Measurements from ENCODE around the gene LSR.

Gene LSR

GRCh38 chr19:35269438-35270117, 20.8 kb downstream of the LSR start (continued):
- TF ChIP-seq ZNF335 (tag by site-specific recombination; conservative IDR thresholded peaks at IDR 0.05) (peak; percentile 53), ZNF776 (tag by site-specific recombination; IDR thresholded peaks at IDR 0.05; ENCODE audit: borderline replicate concordance) (no peak)

- peak overlapping the region; percentile 100; the same call in 1 of the 2 replicates for H3K27ac ChIP-seq (ENCODE audit: extremely low read depth, low read depth, low read length)
- CTCF ChIA-PET, result interaction anchor here (0.7 to 2.5 kb wide), 20 partner anchors 10 to 337 kb away, joined by 3 to 21 read pairs (median 4); partner anchors contain the start of gene HAMP
- peaks cover 20% of the 10 kb centered on the region for H3K4me1 ChIP-seq (ENCODE audit: control insufficient read depth, insufficient read depth, low read length)
- H3K36me3 ChIP-seq (ENCODE audit: control insufficient read depth in 2 of 2, insufficient read depth in 1 of 2, low read length in 2 of 2), result peaks cover 62 to 68% of the 10 kb centered on the region in 2 experiments
- no peak overlapping the region for H3K4me3 ChIP-seq (ENCODE audit: low read depth, low read length)
- no peaks in the 10 kb centered on the region for H3K9me3 ChIP-seq (ENCODE audit: control insufficient read depth, insufficient read depth, low read depth, low read length)
- POLR2A ChIA-PET, result interaction anchor here (1.4 to 2.5 kb wide), 3 partner anchors 10 to 129 kb away, joined by 3 to 17 read pairs (median 3); no protein-coding TSS in a partner anchor
- TF ChIP-seq ZBTB17 (tag by site-specific recombination; IDR thresholded peaks at IDR 0.05) (0 out of 2 replicates have a peak, but pooled peaks have one; percentile 6), ZNF146 (tag by site-specific recombination; IDR thresholded peaks at IDR 0.05) (no peak)
These were observed 21.6 kb downstream of the LSR start for GRCh38 chr19:35270381-35270811.

- CTCF ChIA-PET, result interaction anchor here (0.7 to 1.6 kb wide), 4 partner anchors 24 to 224 kb away, joined by 3 to 8 read pairs (median 6); no protein-coding TSS in a partner anchor
- no peak for TF ChIP-seq ZNF2 (tag by site-specific recombination; IDR thresholded peaks at IDR 0.05)
- Histone ChIP-seq H3K36me3 (ENCODE audit: control insufficient read depth in 2 of 2, insufficient read depth in 1 of 2, low read length in 2 of 2) (peaks cover 64 to 68% of the 10 kb centered on the region in 2 experiments), H3K27ac (ENCODE audit: extremely low read depth, low read depth, low read length) (no peak overlapping the region), H3K9me3 (ENCODE audit: control insufficient read depth, insufficient read depth, low read depth, low read length) (no peaks in the 10 kb centered on the region), H3K4me1 (ENCODE audit: control insufficient read depth, insufficient read depth, low read length) (peaks cover 14% of the 10 kb centered on the region), H3K4me3 (ENCODE audit: low read depth, low read length) (no peak overlapping the region)
- POLR2A ChIA-PET, result no interaction called here
These were observed 22.7 kb downstream of the LSR start for GRCh38 chr19:35271546-35271945.

- POLR2A ChIA-PET, result interaction anchor here (0.6 kb wide), 1 partner anchor 9 kb away, joined by 3 read pairs; no protein-coding TSS in a partner anchor
- Histone ChIP-seq H3K4me1 (ENCODE audit: control insufficient read depth, insufficient read depth, low read length) (peaks cover 7% of the 10 kb centered on the region), H3K9me3 (ENCODE audit: control insufficient read depth, insufficient read depth, low read depth, low read length) (no peaks in the 10 kb centered on the region), H3K27ac (ENCODE audit: extremely low read depth, low read depth, low read length) (peak overlapping the region; percentile 22; the same call in 1 of the 2 replicates), H3K36me3 (ENCODE audit: control insufficient read depth in 2 of 2, insufficient read depth in 1 of 2, low read length in 2 of 2) (peaks cover 66 to 73% of the 10 kb centered on the region in 2 experiments), H3K4me3 (ENCODE audit: low read depth, low read length) (no peak overlapping the region)
- CTCF ChIA-PET, result interaction anchor here (0.7 to 1.5 kb wide), 4 partner anchors 35 to 223 kb away, joined by 3 to 8 read pairs (median 6); no protein-coding TSS in a partner anchor
- TF ChIP-seq HOXD13 (CRISPR knock-in tag; IDR thresholded peaks at IDR 0.05; ENCODE audit: borderline replicate concordance), result peak; percentile 42; the same call in 1 of the 2 replicates
- TF ChIP-seq ZNF223 (tag by site-specific recombination; IDR thresholded peaks at IDR 0.05), result no peak
These were observed 23.4 kb downstream of the LSR start for GRCh38 chr19:35272122-35272719.

DNA sequence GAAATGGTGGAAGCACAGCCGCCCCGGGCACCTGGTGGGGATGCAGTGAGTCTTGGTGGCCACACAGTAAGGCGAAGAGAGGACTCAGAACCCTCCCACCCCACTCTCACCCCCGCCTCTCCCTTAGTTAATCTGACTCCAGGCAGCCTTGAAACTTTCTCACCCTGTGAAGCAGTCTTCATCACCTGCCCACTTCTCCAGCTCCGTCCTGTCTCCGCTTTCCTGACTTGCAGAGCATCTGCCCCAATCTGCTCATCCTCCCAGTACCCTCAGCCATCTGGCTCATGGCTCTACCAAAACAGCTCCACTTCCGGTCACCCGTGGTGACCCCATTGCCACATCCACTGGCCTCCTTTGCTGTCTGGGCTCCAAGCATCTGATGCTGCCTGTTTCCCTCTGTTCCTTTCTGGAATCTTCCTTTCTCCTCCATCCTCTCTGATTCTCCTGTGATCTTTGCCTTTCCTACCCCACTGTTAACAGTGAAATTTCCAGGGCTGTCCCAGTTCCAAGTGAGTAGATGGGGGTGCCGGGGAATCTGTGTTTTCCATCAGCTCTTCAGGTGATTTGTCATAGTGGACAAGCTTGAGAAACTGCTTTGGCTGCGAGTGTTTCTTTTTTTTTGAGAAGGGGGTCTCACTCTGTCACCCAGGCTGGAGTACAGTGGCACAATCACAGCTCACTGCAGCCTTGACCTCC, 24.3 kb downstream of the LSR start:
- no peak overlapping the region for H3K4me3 ChIP-seq (ENCODE audit: low read depth, low read length)
- 0 out of 2 replicates have a peak overlapping the region, but pooled peaks have one; percentile 9 for H3K27ac ChIP-seq (ENCODE audit: extremely low read depth, low read depth, low read length)
- H3K4me1 ChIP-seq (ENCODE audit: control insufficient read depth, insufficient read depth, low read length), result peaks cover 7% of the 10 kb centered on the region
- H3K36me3 ChIP-seq (ENCODE audit: control insufficient read depth in 2 of 2, insufficient read depth in 1 of 2, low read length in 2 of 2), result peaks cover 70 to 82% of the 10 kb centered on the region in 2 experiments
- CTCF ChIA-PET, result interaction anchor here (0.7 to 3.8 kb wide), 6 partner anchors 13 to 265 kb away, joined by 3 to 17 read pairs (median 4); no protein-coding TSS in a partner anchor
- TF ChIP-seq PRDM1 (tag by site-specific recombination; IDR thresholded peaks at IDR 0.05), result 0 out of 2 replicates have a peak, but pooled peaks have one; percentile 20
- peak; percentile 75 for TF ChIP-seq ZBTB20 (tag by site-specific recombination; IDR thresholded peaks at IDR 0.05)
- no peak for TF ChIP-seq SCRT2 (tag by site-specific recombination; IDR thresholded peaks at IDR 0.05)
- POLR2A ChIA-PET, result interaction anchor here (0.6 to 0.7 kb wide), 2 partner anchors 8 to 88 kb away, joined by 3 read pairs; no protein-coding TSS in a partner anchor
- no peaks in the 10 kb centered on the region for H3K9me3 ChIP-seq (ENCODE audit: control insufficient read depth, insufficient read depth, low read depth, low read length)
